PFSK-1 (cell line): ENCODE results near the gene MBLAC1.

Experiments used
- FOXP2 ChIP-seq: optimal IDR thresholded peaks from 2 replicates; pipeline ENCODE3; 2011; ENCODE audit warnings: borderline replicate concordance, control low read depth, inconsistent platforms; ENCODE audit not compliant: insufficient read depth; ENCODE audit errors: extremely low read length, extremely low read depth
- POLR2AphosphoS5 ChIP-seq: IDR thresholded peaks from 2 replicates; pipeline ENCODE4 v1.6.1; 2012; ENCODE audit warnings: low read depth, mild to moderate bottlenecking, control low read depth, low read length, moderate library complexity
- REST ChIP-seq, 2 experiments: IDR thresholded peaks; 2 replicates each; pipeline versions ENCODE4 v1.6.1 to v1.8.0; 2011 to 2012; ENCODE audit warnings: low read depth in 2 of 2, low read length in 2 of 2, control low read depth in 1 of 2, inconsistent platforms in 1 of 2, mild to moderate bottlenecking in 1 of 2, moderate library complexity in 1 of 2; ENCODE audit not compliant: insufficient read depth in 1 of 2
- SIN3A ChIP-seq: IDR thresholded peaks from 2 replicates; pipeline ENCODE4 v1.6.1; 2012; ENCODE audit warnings: mild to moderate bottlenecking, low read length, moderate library complexity, borderline replicate concordance; ENCODE audit not compliant: insufficient read depth
- TAF1 ChIP-seq: IDR thresholded peaks from 2 replicates; pipeline ENCODE4 v1.6.1; 2012; ENCODE audit warnings: low read length, control low read depth, borderline replicate concordance; ENCODE audit not compliant: insufficient read depth

MBLAC1 gene

GRCh38 chr7:100082978-100083377 is 43.8 kb upstream of the MBLAC1 start:
- TF ChIP-seq SIN3A, result no peak
- no peak for TF ChIP-seq FOXP2
- TF ChIP-seq TAF1, result no peak
- TF ChIP-seq POLR2AphosphoS5, result no peak
- TF ChIP-seq REST (IDR thresholded peaks at IDR 0.05; ENCODE audit: insufficient read depth in 1 of 2, low read depth in 2 of 2, low read length in 2 of 2), result no peak

- TF ChIP-seq SIN3A (no peak), FOXP2 (no peak), TAF1 (no peak), POLR2AphosphoS5 (no peak), REST (IDR thresholded peaks at IDR 0.05; ENCODE audit: insufficient read depth in 1 of 2, low read depth in 2 of 2, low read length in 2 of 2) (no peak)
These were observed 41.3 kb upstream of the MBLAC1 start for GRCh38 chr7:100085515-100085914.

- TF ChIP-seq POLR2AphosphoS5 (no peak), TAF1 (no peak)
These were observed 39.6 kb upstream of the MBLAC1 start for GRCh38 chr7:100087055-100087750.

- TF ChIP-seq POLR2AphosphoS5, result no peak
- no peak for TF ChIP-seq FOXP2
- no peak for TF ChIP-seq TAF1
- TF ChIP-seq SIN3A, result no peak
- TF ChIP-seq REST (IDR thresholded peaks at IDR 0.05; ENCODE audit: insufficient read depth in 1 of 2, low read depth in 2 of 2, low read length in 2 of 2), result no peak
These were observed 38.6 kb upstream of the MBLAC1 start for GRCh38 chr7:100088095-100088620.

GRCh38 chr7:100088621-100089457 is 37.9 kb upstream of the MBLAC1 start, which contains the start of gene COPS6:
Gene COPS6 (plus strand): TSS chr7:100088969. CDS start chr7:100088991, 22 bp downstream.
- peak; percentile 95 for TF ChIP-seq POLR2AphosphoS5
- peak; percentile 71 for TF ChIP-seq FOXP2
- TF ChIP-seq SIN3A, result 0 out of 2 replicates have a peak, but pooled peaks have one; percentile 57
- TF ChIP-seq REST (IDR thresholded peaks at IDR 0.05; ENCODE audit: insufficient read depth in 1 of 2, low read depth in 2 of 2, low read length in 2 of 2), result 0 out of 4 replicates have a peak, but pooled peaks of 1 of the 2 experiments have one; percentile 27
- TF ChIP-seq TAF1, result peak; percentile 82; the same call in 1 of the 2 replicates
